ENCODE measurements around the gene ERICH4. TPM values are rescaled to one million over a fixed set of nuclear protein-coding genes. Genes with fewer than 3 reads are reported as not detected.
A peak's percentile ranks its signal among the peaks of the same experiment; 100 is the strongest.

Gene ERICH4
- total and polyA plus RNA-seq, 2 of the 13 experiments (the other 11 are each of a cell fraction or from before 2014, with no cell fraction given): 0.40 to 0.64 TPM

- TF ChIP-seq ZNF577 (CRISPR knock-in tag; IDR thresholded peaks at IDR 0.05; ENCODE audit: borderline replicate concordance, low read depth) (no peak), THRA (CRISPR knock-in tag; IDR thresholded peaks at IDR 0.05; ENCODE audit: borderline replicate concordance) (no peak), HBP1 (CRISPR knock-in tag; IDR thresholded peaks at IDR 0.05; ENCODE audit: low read depth) (no peak), RBM22 (optimal IDR thresholded peaks at IDR 0.05; ENCODE audit: low read length) (peak; percentile 44), ZNF468 (CRISPR knock-in tag; IDR thresholded peaks at IDR 0.05) (no peak), LRRFIP1 (CRISPR knock-in tag; conservative IDR thresholded peaks at IDR 0.05) (no peak), DDIT3 (CRISPR knock-in tag; IDR thresholded peaks at IDR 0.05) (no peak), SOX6 (IDR thresholded peaks at IDR 0.05) (no peak), SOX6 (CRISPR knock-in tag; IDR thresholded peaks at IDR 0.05) (no peak), ZNF777 (CRISPR knock-in tag; IDR thresholded peaks at IDR 0.05) (no peak), ZNF256 (CRISPR knock-in tag; conservative IDR thresholded peaks at IDR 0.05) (no peak), POLR2AphosphoS2 (IDR thresholded peaks at IDR 0.05; ENCODE audit: low read depth, low read length) (no peak), KDM5B (CRISPR knock-in tag; IDR thresholded peaks at IDR 0.05; ENCODE audit: borderline replicate concordance) (no peak), CREBL2 (CRISPR knock-in tag; IDR thresholded peaks at IDR 0.05; ENCODE audit: borderline replicate concordance) (no peak), POLR2A (IDR thresholded peaks at IDR 0.05; ENCODE audit: insufficient read depth in 1 of 2, low read depth in 2 of 2, low read length in 2 of 2) (0 out of 4 replicates have a peak, but pooled peaks of 1 of the 2 experiments have one; percentile 17), AGO2 (optimal IDR thresholded peaks at IDR 0.05; ENCODE audit: low read depth, low read length) (peak; percentile 54)
Observed at GRCh38 chr19:41431426-41432386, 11.2 kb upstream of the ERICH4 start (continued).

Measured in HepG2 (cell line).